ENCODE results near the gene IL34. TPM values are rescaled to one million over a fixed set of nuclear protein-coding genes. Genes with fewer than 3 reads are reported as not detected.
"Not testable (repeated sequence)": the region's sequence is repeated elsewhere in the genome, so short reads cannot be mapped to it uniquely, and the experiment has no call there.

The IL34 gene
- total and polyA plus RNA-seq, 7 experiments from 2014 or later: 0.38 to 1.1 (median 0.50) TPM; not detected in 4

- ATAC-seq: no peak
- Mint-ChIP-seq H3K4me1 (no peaks in the 10 kb centered on the region), H3K27ac (no peak overlapping the region), H3K27me3 (peaks cover 0 to 3% (median 0%) of the 10 kb centered on the region in 5 donors), H3K4me3 (no peak overlapping the region), H3K9me3 (peaks cover 0 to 6% (median 0%) of the 10 kb centered on the region in 11 donors), H3K36me3 (peaks cover 4 to 25% (median 13%) of the 10 kb centered on the region in 5 donors)
- H3K4me1 ChIP-seq (ENCODE audit: control insufficient read depth in 2 of 2, insufficient read depth in 2 of 2, low read length in 2 of 2): no peaks in the 10 kb centered on the region
- no peaks in the 10 kb centered on the region for H3K36me3 ChIP-seq (ENCODE audit: control insufficient read depth in 2 of 3, insufficient read depth in 3 of 3, low read length in 3 of 3)
- intact Hi-C loops (cut with micrococcal nuclease): no loop called here
- no peak for DNase-seq
- no peaks in the 10 kb centered on the region for H3K9me3 ChIP-seq (ENCODE audit: control insufficient read depth in 2 of 3, low read length in 3 of 3)
- CTCF ChIA-PET: no interaction called here
- H3K4me3 ChIP-seq (ENCODE audit: low read length): no peak overlapping the region
- POLR2A ChIA-PET: no interaction called here
- H3K27me3 ChIP-seq (ENCODE audit: control insufficient read depth in 2 of 2, insufficient read depth in 2 of 2, low read length in 2 of 2): no peaks in the 10 kb centered on the region
- no peak overlapping the region for H3K27ac ChIP-seq (ENCODE audit: low read depth, low read length)
These were observed 19.7 kb downstream of the IL34 start for GRCh38 chr16:70665806-70666735.

- intact Hi-C loops (cut with micrococcal nuclease): no loop called here
- Histone ChIP-seq H3K27me3 (ENCODE audit: control insufficient read depth in 2 of 2, insufficient read depth in 2 of 2, low read length in 2 of 2) (no peaks in the 10 kb centered on the region), H3K27ac (ENCODE audit: low read depth, low read length) (no peak overlapping the region), H3K9me3 (ENCODE audit: control insufficient read depth in 2 of 3, low read length in 3 of 3) (no peaks in the 10 kb centered on the region), H3K36me3 (ENCODE audit: control insufficient read depth in 2 of 3, insufficient read depth in 3 of 3, low read length in 3 of 3) (no peaks in the 10 kb centered on the region), H3K4me1 (ENCODE audit: control insufficient read depth in 2 of 2, insufficient read depth in 2 of 2, low read length in 2 of 2) (no peaks in the 10 kb centered on the region), H3K4me3 (ENCODE audit: low read length) (no peak overlapping the region)
- Mint-ChIP-seq H3K4me1 (no peaks in the 10 kb centered on the region), H3K4me3 (no peak overlapping the region), H3K27ac (no peak overlapping the region), H3K36me3 (peaks cover 4 to 25% (median 13%) of the 10 kb centered on the region in 5 donors), H3K9me3 (peaks cover 0 to 6% (median 0%) of the 10 kb centered on the region in 11 donors), H3K27me3 (peaks cover 0 to 3% (median 0%) of the 10 kb centered on the region in 5 donors)
- ATAC-seq (no peak), DNase-seq (no peak)
- POLR2A ChIA-PET: no interaction called here
- CTCF ChIA-PET: interaction anchor here (1.0 kb wide), 1 partner anchor 98 kb away, joined by 3 read pairs; no protein-coding TSS in a partner anchor
These were observed 23.8 kb downstream of the IL34 start for GRCh38 chr16:70670175-70670574.

GRCh38 chr16:70670938-70671337, 24.6 kb downstream of the IL34 start:
- DNase-seq; POLR2A ChIA-PET; ATAC-seq; H3K4me3 ChIP-seq (ENCODE audit: low read length); H3K27ac ChIP-seq (ENCODE audit: low read depth, low read length); H3K36me3 ChIP-seq (ENCODE audit: control insufficient read depth in 2 of 3, insufficient read depth in 3 of 3, low read length in 3 of 3); H3K4me3 Mint-ChIP-seq; H3K9me3 Mint-ChIP-seq; H3K4me1 Mint-ChIP-seq; H3K4me1 ChIP-seq (ENCODE audit: control insufficient read depth in 2 of 2, insufficient read depth in 2 of 2, low read length in 2 of 2); intact Hi-C loops (cut with micrococcal nuclease); H3K9me3 ChIP-seq (ENCODE audit: control insufficient read depth in 2 of 3, low read length in 3 of 3); H3K27me3 ChIP-seq (ENCODE audit: control insufficient read depth in 2 of 2, insufficient read depth in 2 of 2, low read length in 2 of 2); H3K27me3 Mint-ChIP-seq; H3K27ac Mint-ChIP-seq: not testable (repeated sequence)
- CTCF ChIA-PET: interaction anchor here (1.0 kb wide), 1 partner anchor 97 kb away, joined by 3 read pairs; no protein-coding TSS in a partner anchor
- peaks cover under 1 to 22% (median 13%) of the 10 kb centered on the region in 5 donors for H3K36me3 Mint-ChIP-seq

- Mint-ChIP-seq H3K27me3 (no peaks in the 10 kb centered on the region), H3K36me3 (peaks cover 0 to 6% (median 0%) of the 10 kb centered on the region in 5 donors), H3K4me1 (peaks cover 0 to 3% (median 0%) of the 10 kb centered on the region in 7 donors), H3K27ac (peak overlapping the region in 1 of 9 donors; percentile 11), H3K4me3 (no peak overlapping the region), H3K9me3 (peaks cover 0 to 4% (median 0%) of the 10 kb centered on the region in 11 donors)
- H3K9me3 ChIP-seq (ENCODE audit: control insufficient read depth in 2 of 3, low read length in 3 of 3): no peaks in the 10 kb centered on the region
- ChIA-PET POLR2A (no interaction called here), CTCF (no interaction called here)
- no peak overlapping the region for H3K4me3 ChIP-seq (ENCODE audit: low read length)
- no peaks in the 10 kb centered on the region for H3K4me1 ChIP-seq (ENCODE audit: control insufficient read depth in 2 of 2, insufficient read depth in 2 of 2, low read length in 2 of 2)
- ATAC-seq (no peak), DNase-seq (no peak)
- H3K27ac ChIP-seq (ENCODE audit: low read depth, low read length): no peak overlapping the region
- intact Hi-C loops (cut with micrococcal nuclease): no loop called here
- no peaks in the 10 kb centered on the region for H3K36me3 ChIP-seq (ENCODE audit: control insufficient read depth in 2 of 3, insufficient read depth in 3 of 3, low read length in 3 of 3)
- H3K27me3 ChIP-seq (ENCODE audit: control insufficient read depth in 2 of 2, insufficient read depth in 2 of 2, low read length in 2 of 2): no peaks in the 10 kb centered on the region
These were observed 28.1 kb downstream of the IL34 start for GRCh38 chr16:70674221-70675014.

GRCh38 chr16:70675851-70676513, 29.6 kb downstream of the IL34 start:
- ChIA-PET CTCF (no interaction called here), POLR2A (no interaction called here)
- H3K4me1 Mint-ChIP-seq: peaks cover 0 to 5% (median 0%) of the 10 kb centered on the region in 7 donors
- H3K9me3 Mint-ChIP-seq: peaks cover 0 to 4% (median 0%) of the 10 kb centered on the region in 11 donors
- no peaks in the 10 kb centered on the region for H3K36me3 Mint-ChIP-seq
- H3K4me3 ChIP-seq (ENCODE audit: low read length): no peak overlapping the region
- no peak overlapping the region for H3K27ac Mint-ChIP-seq
- no peaks in the 10 kb centered on the region for H3K27me3 ChIP-seq (ENCODE audit: control insufficient read depth in 2 of 2, insufficient read depth in 2 of 2, low read length in 2 of 2)
- intact Hi-C loops (cut with micrococcal nuclease): no loop called here
- no peaks in the 10 kb centered on the region for H3K4me1 ChIP-seq (ENCODE audit: control insufficient read depth in 2 of 2, insufficient read depth in 2 of 2, low read length in 2 of 2)
- H3K27ac ChIP-seq (ENCODE audit: low read depth, low read length): no peak overlapping the region
- DNase-seq: no peak
- no peak overlapping the region for H3K4me3 Mint-ChIP-seq
- no peak for ATAC-seq
- H3K9me3 ChIP-seq (ENCODE audit: control insufficient read depth in 2 of 3, low read length in 3 of 3): no peaks in the 10 kb centered on the region
- no peaks in the 10 kb centered on the region for H3K36me3 ChIP-seq (ENCODE audit: control insufficient read depth in 2 of 3, insufficient read depth in 3 of 3, low read length in 3 of 3)
- H3K27me3 Mint-ChIP-seq: no peaks in the 10 kb centered on the region

- CTCF ChIA-PET: no interaction called here
- H3K9me3 ChIP-seq (ENCODE audit: control insufficient read depth in 2 of 3, low read length in 3 of 3): no peaks in the 10 kb centered on the region
- H3K27me3 ChIP-seq (ENCODE audit: control insufficient read depth in 2 of 2, insufficient read depth in 2 of 2, low read length in 2 of 2): no peaks in the 10 kb centered on the region
- no peaks in the 10 kb centered on the region for H3K36me3 Mint-ChIP-seq
- H3K36me3 ChIP-seq (ENCODE audit: control insufficient read depth in 2 of 3, insufficient read depth in 3 of 3, low read length in 3 of 3): no peaks in the 10 kb centered on the region
- no peak overlapping the region for H3K27ac ChIP-seq (ENCODE audit: low read depth, low read length)
- H3K4me1 ChIP-seq (ENCODE audit: control insufficient read depth in 2 of 2, insufficient read depth in 2 of 2, low read length in 2 of 2): no peaks in the 10 kb centered on the region
- POLR2A ChIA-PET: no interaction called here
- peak overlapping the region in 1 of 9 donors; percentile 22 for H3K27ac Mint-ChIP-seq
- H3K27me3 Mint-ChIP-seq: no peaks in the 10 kb centered on the region
- H3K9me3 Mint-ChIP-seq: peaks cover 0 to 4% (median 0%) of the 10 kb centered on the region in 11 donors
- H3K4me3 Mint-ChIP-seq: no peak overlapping the region
- intact Hi-C loops (cut with micrococcal nuclease): no loop called here
- DNase-seq (no peak), ATAC-seq (no peak)
- H3K4me1 Mint-ChIP-seq: peaks cover 0 to 5% (median 0%) of the 10 kb centered on the region in 7 donors
- H3K4me3 ChIP-seq (ENCODE audit: low read length): no peak overlapping the region
These were observed 30.5 kb downstream of the IL34 start for GRCh38 chr16:70676675-70677498.
